SK-N-SH (cell line): ENCODE data around the gene RD3L. TPM values are rescaled to one million over a fixed set of nuclear protein-coding genes. Genes with fewer than 3 reads are reported as not detected.

ENCODE experiments used
- CTCF ChIA-PET: fragments of 300-600, 350-600 bp; formaldehyde crosslinking; extraction: SDS; loops from one replicate; lab custom pipeline; 2021; lab: Yijun Ruan, JAX
- POLR2A ChIA-PET: fragments of 350-600 bp; sonication (Branson Sonifier 250); formaldehyde crosslinking; extraction: SDS; loops from one replicate; lab custom pipeline; 2020; ENCODE audit warnings: antibody characterized with exemption, inconsistent platforms; lab: Yijun Ruan, JAX
- DNase-seq: peaks from one replicate; pipeline ENCODE4 v3.0.0; 2012
- H2AFZ ChIP-seq: fragments of 200-600 bp; sonication (generic); 2 replicates; pipeline ENCODE4 v1.8.1; 2016; ENCODE audit warnings: antibody characterized with exemption, mild to moderate bottlenecking, low read depth
- H3F3A ChIP-seq: fragments of 200-600 bp; sonication (generic); replicated peaks from 2 replicates; pipeline ENCODE3; 2016; ENCODE audit warnings: antibody characterized with exemption, mild to moderate bottlenecking; ENCODE audit not compliant: insufficient read depth
- H3K27ac ChIP-seq, 2 experiments: fragments of 200-500 bp in 1 of 2; fragments of 200-600 bp in 1 of 2; sonication (Bioruptor generic) in 1 of 2; sonication (generic), shearing (Covaris generic) in 1 of 2; 2 replicates each; pipeline versions ENCODE4 v1.5.1 to v1.6.1; 2014 to 2016; ENCODE audit warnings: low read depth in 2 of 2, inconsistent platforms in 1 of 2, low read length in 1 of 2, mild to moderate bottlenecking in 1 of 2, mixed read lengths in 1 of 2
- H3K27me3 ChIP-seq: fragments of 200-600 bp; sonication (generic), shearing (Covaris generic); 2 replicates; pipeline ENCODE4 v1.6.1; 2016; ENCODE audit warnings: mixed run types; ENCODE audit not compliant: insufficient read depth
- H3K36me3 ChIP-seq, 2 experiments: fragments of 200-500 bp in 1 of 2; fragments of 200-600 bp in 1 of 2; sonication (Bioruptor generic) in 1 of 2; sonication (generic) in 1 of 2; replicated peaks in 1 of 2; 2 replicates each; pipeline versions ENCODE3 to v1.5.1; 2014 to 2016; ENCODE audit warnings: low read length in 1 of 2, mild to moderate bottlenecking in 1 of 2; ENCODE audit not compliant: insufficient read depth in 2 of 2, control insufficient read depth in 1 of 2
- H3K4me1 ChIP-seq, 2 experiments: fragments of 200-500 bp in 1 of 2; fragments of 200-600 bp in 1 of 2; sonication (Bioruptor generic) in 1 of 2; sonication (generic), shearing (Covaris generic) in 1 of 2; 2 replicates each; pipeline versions ENCODE4 v1.5.1 to v1.6.1; 2014 to 2016; ENCODE audit warnings: low read depth in 1 of 2, low read length in 1 of 2, mixed run types in 1 of 2; ENCODE audit not compliant: insufficient read depth in 2 of 2, control insufficient read depth in 1 of 2
- H3K4me2 ChIP-seq: fragments of 200-600 bp; sonication (generic), shearing (Covaris generic); 2 replicates; pipeline ENCODE4 v1.6.1; 2017; ENCODE audit warnings: mixed run types
- H3K4me3 ChIP-seq, 2 experiments: fragments of 200-500 bp in 1 of 2; fragments of 200-600 bp in 1 of 2; sonication (Bioruptor generic) in 1 of 2; sonication (generic), shearing (Covaris generic) in 1 of 2; 2 replicates each; pipeline versions ENCODE4 v1.5.1 to v1.8.1; 2014 to 2016; ENCODE audit warnings: low read depth in 2 of 2, inconsistent platforms in 1 of 2, low read length in 1 of 2, mild to moderate bottlenecking in 1 of 2, mixed read lengths in 1 of 2, moderate library complexity in 1 of 2
- H3K79me2 ChIP-seq: fragments of 200-600 bp; sonication (generic); 2 replicates; pipeline ENCODE4 v1.8.1; 2017; ENCODE audit warnings: mild to moderate bottlenecking; ENCODE audit not compliant: insufficient read depth
- H3K9ac ChIP-seq: fragments of 200-600 bp; sonication (generic); 2 replicates; pipeline ENCODE4 v1.6.1; 2017; ENCODE audit warnings: mixed run types
- H3K9me2 ChIP-seq: fragments of 200-600 bp; sonication (generic); 2 replicates; pipeline ENCODE4 v1.6.1; 2017; ENCODE audit warnings: mixed run types
- H3K9me3 ChIP-seq: fragments of 200-600 bp; sonication (generic); 2 replicates; pipeline ENCODE4 v1.6.1; 2017; ENCODE audit warnings: mixed run types, mild to moderate bottlenecking, moderate library complexity
- H4K20me1 ChIP-seq: fragments of 200-600 bp; sonication (generic); 2 replicates; pipeline ENCODE4 v1.6.1; 2017; ENCODE audit warnings: mild to moderate bottlenecking, mixed run types; ENCODE audit not compliant: insufficient read depth
- CHD2 ChIP-seq: fragments of 150-350 bp; IDR thresholded peaks from 2 replicates; pipeline ENCODE4 v1.6.1; 2018; ENCODE audit warnings: low read length; ENCODE audit not compliant: partially characterized antibody
- EP300 ChIP-seq, 2 experiments: IDR thresholded peaks; 2 replicates each; pipeline versions ENCODE4 v1.4.0 to v1.6.1; 2012; ENCODE audit warnings: borderline replicate concordance in 1 of 2, low read depth in 1 of 2, low read length in 1 of 2
- FOXJ3 ChIP-seq: sonication (generic); formaldehyde crosslinking; IDR thresholded peaks from 2 replicates; pipeline ENCODE4 v1.5.1; 2020; ENCODE audit warnings: mild to moderate bottlenecking, missing genetic modification reagents
- GABPA ChIP-seq: IDR thresholded peaks from 2 replicates; pipeline ENCODE4 v1.4.0; 2012; ENCODE audit warnings: low read depth, mild to moderate bottlenecking
- GATA2 ChIP-seq: sonication (generic); formaldehyde crosslinking; IDR thresholded peaks from 2 replicates; pipeline ENCODE4 v1.5.0; 2020; ENCODE audit warnings: mild to moderate bottlenecking, missing genetic modification reagents
- JUND ChIP-seq: IDR thresholded peaks from 2 replicates; pipeline ENCODE4 v1.4.0; 2012
- NRF1 ChIP-seq: IDR thresholded peaks from 2 replicates; pipeline ENCODE4 v1.6.1; 2012; ENCODE audit warnings: low read depth, mild to moderate bottlenecking, low read length
- POLR2AphosphoS5 ChIP-seq: IDR thresholded peaks from 2 replicates; pipeline ENCODE4 v1.6.1; 2012; ENCODE audit warnings: low read depth, low read length
- RAD21 ChIP-seq: IDR thresholded peaks from 2 replicates; pipeline ENCODE4 v1.6.1; 2012; ENCODE audit warnings: mild to moderate bottlenecking, low read length
- RXRA ChIP-seq: IDR thresholded peaks from 2 replicates; pipeline ENCODE4 v1.4.0; 2012; ENCODE audit warnings: low read depth, mild to moderate bottlenecking, borderline replicate concordance
- SIN3A ChIP-seq: IDR thresholded peaks from 2 replicates; pipeline ENCODE4 v1.6.1; 2012; ENCODE audit warnings: low read depth, mild to moderate bottlenecking, low read length, moderate library complexity, borderline replicate concordance
- TAF1 ChIP-seq: IDR thresholded peaks from 2 replicates; pipeline ENCODE4 v1.6.1; 2012; ENCODE audit warnings: low read depth, mild to moderate bottlenecking, low read length, moderate library complexity, borderline replicate concordance
- TCF12 ChIP-seq: IDR thresholded peaks from 2 replicates; pipeline ENCODE4 v1.4.0; 2012
- YY1 ChIP-seq: IDR thresholded peaks from 2 replicates; pipeline ENCODE4 v1.4.0; 2012; ENCODE audit warnings: low read depth, mild to moderate bottlenecking
- WGBS: methylation state at CpG from one replicate; pipeline ENCODE4 v1.1.6; 2017; ENCODE audit warnings: low lambda C conversion rate; 5-methylcytosine and 5-hydroxymethylcytosine counted together
- polyA plus RNA-seq, 3 experiments: library from polyadenylated mRNA; depleted of rRNA; stranded (reverse); fragments of >200 nt; gene quantifications; 2 replicates each; pipeline ENCODE4 v1.2.3, GENCODE V29; 2012
- TF ChIP-seq, protein P1 (sequence below): fragments of 150-350 bp; IDR thresholded peaks from 2 replicates; pipeline ENCODE4 v1.6.1; 2017; ENCODE audit warnings: antibody characterized with exemption, low read length, low read depth, borderline replicate concordance
- TF ChIP-seq, protein P2 (sequence below): IDR thresholded peaks from 2 replicates; pipeline ENCODE4 v1.4.0; 2012; ENCODE audit warnings: low read depth, borderline replicate concordance
- TF ChIP-seq, protein P3 (sequence below): fragments of 150-350 bp; IDR thresholded peaks from 2 replicates; pipeline ENCODE4 v1.6.1; 2016; ENCODE audit warnings: mild to moderate bottlenecking, low read depth, low read length
- TF ChIP-seq, protein P4 (sequence below): IDR thresholded peaks from 2 replicates; pipeline ENCODE4 v1.4.0; 2012; ENCODE audit warnings: low read depth, borderline replicate concordance
- TF ChIP-seq, protein P5 (sequence below): IDR thresholded peaks from 2 replicates; pipeline ENCODE4; 2012

Gene RD3L
- polyA plus RNA-seq, 1 of the 3 experiments (the other 2 are of a cell fraction): not detected

DNA sequence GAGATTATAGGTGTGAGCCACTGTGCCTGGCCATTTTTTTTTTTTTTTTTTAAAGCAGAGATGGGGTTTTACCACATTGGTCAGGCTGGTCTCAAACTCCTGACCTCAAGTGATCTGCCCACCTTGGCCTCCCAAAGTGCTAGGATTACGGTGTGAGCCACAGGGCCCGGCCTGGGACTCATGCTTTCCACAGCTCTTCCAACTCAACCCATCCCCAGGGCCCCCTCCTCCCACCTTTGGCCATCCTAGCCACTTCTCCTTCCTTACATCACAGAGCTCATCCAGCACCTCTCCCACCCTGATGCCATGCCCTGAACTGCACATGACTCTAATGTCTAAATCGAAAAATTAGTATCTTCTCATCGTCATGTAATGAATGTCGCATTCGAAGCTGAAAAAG, 26.7 kb downstream of the RD3L start:
- Histone ChIP-seq H4K20me1 (peaks cover 19% of the 10 kb centered on the region; the same call in 1 of the 2 replicates), H3K4me1 (peaks cover 0 to 2% of the 10 kb centered on the region in 2 experiments; a peak in 1 of 4 replicates), H2AFZ (no peak overlapping the region), H3K9me3 (no peaks in the 10 kb centered on the region), H3K27me3 (no peaks in the 10 kb centered on the region), H3F3A (no peaks in the 10 kb centered on the region), H3K9ac (no peak overlapping the region), H3K36me3 (peaks cover 38 to 39% of the 10 kb centered on the region in 2 experiments), H3K9me2 (no peaks in the 10 kb centered on the region), H3K4me2 (no peak overlapping the region), H3K79me2 (peaks cover 59% of the 10 kb centered on the region), H3K4me3 (no peak overlapping the region), H3K27ac (no peak overlapping the region)
- POLR2A ChIA-PET: no interaction called here
- TF ChIP-seq, protein P1, sequence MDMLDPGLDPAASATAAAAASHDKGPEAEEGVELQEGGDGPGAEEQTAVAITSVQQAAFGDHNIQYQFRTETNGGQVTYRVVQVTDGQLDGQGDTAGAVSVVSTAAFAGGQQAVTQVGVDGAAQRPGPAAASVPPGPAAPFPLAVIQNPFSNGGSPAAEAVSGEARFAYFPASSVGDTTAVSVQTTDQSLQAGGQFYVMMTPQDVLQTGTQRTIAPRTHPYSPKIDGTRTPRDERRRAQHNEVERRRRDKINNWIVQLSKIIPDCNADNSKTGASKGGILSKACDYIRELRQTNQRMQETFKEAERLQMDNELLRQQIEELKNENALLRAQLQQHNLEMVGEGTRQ: no peak
- no peak for TF ChIP-seq RXRA
- CTCF ChIA-PET: interaction anchor here (1.7 to 14.5 kb wide), 2 partner anchors 15 to 110 kb away, joined by 6 to 197 read pairs; no protein-coding TSS in a partner anchor
- WGBS: 89% methylated on average over 6 of the region's 6 CpGs
- DNase-seq: no peak

DNA sequence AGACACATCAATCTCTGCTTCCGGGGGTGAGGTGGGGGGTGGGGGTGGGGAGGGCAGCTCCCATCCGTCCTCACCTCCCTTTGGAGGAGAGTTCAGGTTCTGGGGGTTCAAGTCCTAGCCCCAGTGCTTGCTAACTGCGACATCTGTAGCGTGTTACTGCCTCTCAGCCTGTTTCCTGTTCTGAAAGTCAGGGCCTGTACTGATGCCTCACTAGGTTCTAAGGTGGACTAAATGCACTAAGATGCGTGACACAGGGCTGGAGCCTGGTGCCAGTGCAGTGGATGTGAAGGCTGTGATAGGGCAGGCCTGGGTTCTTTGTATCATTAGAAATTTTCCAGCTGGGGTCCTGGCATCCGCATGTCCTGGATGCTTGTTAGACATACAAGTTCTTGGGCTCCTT, 31.3 kb downstream of the RD3L start:
- peaks cover 0 to 13% of the 10 kb centered on the region in 2 experiments; a peak in 1 of 4 replicates for H3K4me1 ChIP-seq
- no peaks in the 10 kb centered on the region; the same call in 1 of the 2 replicates for H4K20me1 ChIP-seq
- no peaks in the 10 kb centered on the region for H3F3A ChIP-seq
- H3K4me3 ChIP-seq: no peak overlapping the region
- ChIA-PET CTCF (interaction anchor here (0.6 to 14.5 kb wide), 27 partner anchors 10 to 337 kb away, joined by 3 to 197 read pairs (median 5); partner anchors contain the start of gene RD3L), POLR2A (no interaction called here)
- H3K9me2 ChIP-seq: no peaks in the 10 kb centered on the region
- H3K9me3 ChIP-seq: no peaks in the 10 kb centered on the region
- TF ChIP-seq POLR2AphosphoS5 (no peak), EP300 (IDR thresholded peaks at IDR 0.05; ENCODE audit: borderline replicate concordance in 1 of 2, low read depth in 1 of 2, low read length in 1 of 2) (no peak), YY1 (no peak), RAD21 (no peak), NRF1 (no peak), SIN3A (no peak), JUND (no peak), GATA2 (CRISPR knock-in tag) (no peak), GABPA (no peak), TCF12 (no peak), TAF1 (no peak), CHD2 (no peak), FOXJ3 (CRISPR knock-in tag) (no peak)
- TF ChIP-seq, protein P1: no peak
- TF ChIP-seq, protein P2, sequence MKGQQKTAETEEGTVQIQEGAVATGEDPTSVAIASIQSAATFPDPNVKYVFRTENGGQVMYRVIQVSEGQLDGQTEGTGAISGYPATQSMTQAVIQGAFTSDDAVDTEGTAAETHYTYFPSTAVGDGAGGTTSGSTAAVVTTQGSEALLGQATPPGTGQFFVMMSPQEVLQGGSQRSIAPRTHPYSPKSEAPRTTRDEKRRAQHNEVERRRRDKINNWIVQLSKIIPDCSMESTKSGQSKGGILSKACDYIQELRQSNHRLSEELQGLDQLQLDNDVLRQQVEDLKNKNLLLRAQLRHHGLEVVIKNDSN: no peak
- TF ChIP-seq, protein P3, sequence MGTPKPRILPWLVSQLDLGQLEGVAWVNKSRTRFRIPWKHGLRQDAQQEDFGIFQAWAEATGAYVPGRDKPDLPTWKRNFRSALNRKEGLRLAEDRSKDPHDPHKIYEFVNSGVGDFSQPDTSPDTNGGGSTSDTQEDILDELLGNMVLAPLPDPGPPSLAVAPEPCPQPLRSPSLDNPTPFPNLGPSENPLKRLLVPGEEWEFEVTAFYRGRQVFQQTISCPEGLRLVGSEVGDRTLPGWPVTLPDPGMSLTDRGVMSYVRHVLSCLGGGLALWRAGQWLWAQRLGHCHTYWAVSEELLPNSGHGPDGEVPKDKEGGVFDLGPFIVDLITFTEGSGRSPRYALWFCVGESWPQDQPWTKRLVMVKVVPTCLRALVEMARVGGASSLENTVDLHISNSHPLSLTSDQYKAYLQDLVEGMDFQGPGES: no peak
- TF ChIP-seq, protein P4, sequence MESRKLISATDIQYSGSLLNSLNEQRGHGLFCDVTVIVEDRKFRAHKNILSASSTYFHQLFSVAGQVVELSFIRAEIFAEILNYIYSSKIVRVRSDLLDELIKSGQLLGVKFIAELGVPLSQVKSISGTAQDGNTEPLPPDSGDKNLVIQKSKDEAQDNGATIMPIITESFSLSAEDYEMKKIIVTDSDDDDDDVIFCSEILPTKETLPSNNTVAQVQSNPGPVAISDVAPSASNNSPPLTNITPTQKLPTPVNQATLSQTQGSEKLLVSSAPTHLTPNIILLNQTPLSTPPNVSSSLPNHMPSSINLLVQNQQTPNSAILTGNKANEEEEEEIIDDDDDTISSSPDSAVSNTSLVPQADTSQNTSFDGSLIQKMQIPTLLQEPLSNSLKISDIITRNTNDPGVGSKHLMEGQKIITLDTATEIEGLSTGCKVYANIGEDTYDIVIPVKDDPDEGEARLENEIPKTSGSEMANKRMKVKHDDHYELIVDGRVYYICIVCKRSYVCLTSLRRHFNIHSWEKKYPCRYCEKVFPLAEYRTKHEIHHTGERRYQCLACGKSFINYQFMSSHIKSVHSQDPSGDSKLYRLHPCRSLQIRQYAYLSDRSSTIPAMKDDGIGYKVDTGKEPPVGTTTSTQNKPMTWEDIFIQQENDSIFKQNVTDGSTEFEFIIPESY: no peak
- TF ChIP-seq, protein P5, sequence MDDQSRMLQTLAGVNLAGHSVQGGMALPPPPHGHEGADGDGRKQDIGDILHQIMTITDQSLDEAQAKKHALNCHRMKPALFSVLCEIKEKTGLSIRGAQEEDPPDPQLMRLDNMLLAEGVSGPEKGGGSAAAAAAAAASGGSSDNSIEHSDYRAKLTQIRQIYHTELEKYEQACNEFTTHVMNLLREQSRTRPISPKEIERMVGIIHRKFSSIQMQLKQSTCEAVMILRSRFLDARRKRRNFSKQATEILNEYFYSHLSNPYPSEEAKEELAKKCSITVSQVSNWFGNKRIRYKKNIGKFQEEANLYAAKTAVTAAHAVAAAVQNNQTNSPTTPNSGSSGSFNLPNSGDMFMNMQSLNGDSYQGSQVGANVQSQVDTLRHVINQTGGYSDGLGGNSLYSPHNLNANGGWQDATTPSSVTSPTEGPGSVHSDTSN: no peak
- H3K27ac ChIP-seq: no peak overlapping the region
- WGBS: 88% methylated on average over 6 of the region's 6 CpGs
- H2AFZ ChIP-seq: no peak overlapping the region
- H3K4me2 ChIP-seq: no peak overlapping the region
- no peak overlapping the region for H3K9ac ChIP-seq
- H3K27me3 ChIP-seq: no peaks in the 10 kb centered on the region
- H3K36me3 ChIP-seq: peaks cover 28 to 31% of the 10 kb centered on the region in 2 experiments
- DNase-seq: no peak
- peaks cover 13% of the 10 kb centered on the region for H3K79me2 ChIP-seq
